AG04450 (cell line): ENCODE data around the gene COX17. TPM values are rescaled to one million over a fixed set of nuclear protein-coding genes. Genes with fewer than 3 reads are reported as not detected.

Experiments
- CTCF ChIA-PET: fragments of 300-600, 350-600 bp; formaldehyde crosslinking; extraction: SDS; loops from one replicate; lab custom pipeline; 2022; ENCODE audit warnings: antibody characterized with exemption, inconsistent platforms; lab: Charles Lee
- POLR2A ChIA-PET: fragments of 350-600 bp; formaldehyde crosslinking; extraction: SDS; loops from one replicate; lab custom pipeline; 2021; ENCODE audit warnings: antibody characterized with exemption, inconsistent platforms; lab: Yijun Ruan, JAX
- DNase-seq: peaks from one replicate; pipeline ENCODE4 v3.0.0-alpha.2; 2011; ENCODE audit warnings: low read depth, low spot score
- H3K27ac ChIP-seq: one replicate; pipeline ENCODE4 v1.5.1; 2012; ENCODE audit warnings: low read depth, low read length, control low read depth
- H3K27me3 ChIP-seq: one replicate; pipeline ENCODE4 v1.6.0; 2012; ENCODE audit warnings: low read length; ENCODE audit not compliant: control insufficient read depth, insufficient read depth
- H3K4me3 ChIP-seq: 2 replicates; pipeline ENCODE4 v1.5.1; 2011; ENCODE audit warnings: mild to moderate bottlenecking, low read depth, low read length, control low read depth
- H3K9me3 ChIP-seq: 2 replicates; pipeline ENCODE4 v1.5.1; 2012; ENCODE audit warnings: low read length; ENCODE audit not compliant: control insufficient read depth, insufficient read depth
- CTCF ChIP-seq: IDR thresholded peaks from 2 replicates; pipeline ENCODE4 v1.5.1; 2011; ENCODE audit warnings: low read depth, low read length, control low read depth, inconsistent platforms
- polyA plus RNA-seq: library from polyadenylated mRNA; depleted of rRNA; stranded (reverse); fragments of >200 nt; gene quantifications from 2 replicates; pipeline ENCODE4 v1.2.3, GENCODE V29; 2011

Gene COX17
- polyA plus RNA-seq, 1 experiment, result 19.2 TPM

DNA sequence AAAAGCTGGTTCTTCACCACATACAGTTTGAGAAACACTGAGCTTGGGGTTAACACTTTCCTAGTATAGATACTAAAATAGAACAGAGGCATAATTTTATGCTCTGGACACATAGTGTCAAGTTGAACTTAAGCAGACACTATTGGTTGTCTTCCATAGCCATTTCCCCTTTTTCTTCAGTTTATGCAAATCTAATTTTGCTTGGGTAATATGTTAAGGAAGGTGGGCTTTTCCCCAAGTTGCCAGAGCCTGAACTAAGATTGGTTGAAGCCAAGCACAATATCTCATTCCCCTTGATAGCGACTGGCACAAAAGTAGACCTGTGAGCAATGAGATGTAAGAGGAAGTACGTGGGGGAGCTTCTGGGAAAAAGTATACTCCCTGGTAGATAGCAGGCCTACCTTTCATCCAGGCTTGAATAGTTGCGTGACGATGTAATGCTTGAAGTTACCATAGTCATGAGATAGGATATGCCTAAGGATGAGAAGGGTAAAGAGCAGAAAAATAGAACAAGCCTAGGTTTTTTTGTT, 12.3 kb downstream of the COX17 start:
- TF ChIP-seq CTCF, result no peak
- H3K27ac ChIP-seq, result no peak overlapping the region
- no peak overlapping the region for H3K4me3 ChIP-seq
- ChIA-PET POLR2A (no interaction called here), CTCF (no interaction called here)
- no peaks in the 10 kb centered on the region for H3K27me3 ChIP-seq
- DNase-seq, result no peak
- H3K9me3 ChIP-seq, result no peaks in the 10 kb centered on the region

GRCh38 chr3:119664370-119664769, 12.8 kb downstream of the COX17 start:
- Histone ChIP-seq H3K27ac (no peak overlapping the region), H3K27me3 (no peaks in the 10 kb centered on the region), H3K4me3 (no peak overlapping the region), H3K9me3 (no peaks in the 10 kb centered on the region)
- POLR2A ChIA-PET, result no interaction called here
- TF ChIP-seq CTCF, result no peak
- no peak for DNase-seq
- CTCF ChIA-PET, result no interaction called here

- DNase-seq, result no peak
- Histone ChIP-seq H3K27ac (no peak overlapping the region), H3K9me3 (no peaks in the 10 kb centered on the region), H3K27me3 (no peaks in the 10 kb centered on the region), H3K4me3 (no peak overlapping the region)
- TF ChIP-seq CTCF, result no peak
- ChIA-PET POLR2A (interaction anchor here (1.2 kb wide), 1 partner anchor 165 kb away, joined by 5 read pairs; the partner anchor contains the start of gene TIMMDC1), CTCF (interaction anchor here (1.3 kb wide), 1 partner anchor 17 kb away, joined by 7 read pairs; no protein-coding TSS in a partner anchor)
These were observed 13.3 kb downstream of the COX17 start for GRCh38 chr3:119663885-119664284.

- ChIA-PET CTCF (interaction anchor here (0.6 to 1.3 kb wide), 3 partner anchors 14 to 164 kb away, joined by 3 to 7 read pairs (median 3); partner anchors contain the start of gene TIMMDC1), POLR2A (interaction anchor here (1.2 kb wide), 1 partner anchor 164 kb away, joined by 5 read pairs; the partner anchor contains the start of gene TIMMDC1)
- H3K27ac ChIP-seq, result no peak overlapping the region
- DNase-seq, result no peak
- peak; percentile 40 for TF ChIP-seq CTCF
- H3K9me3 ChIP-seq, result no peaks in the 10 kb centered on the region
- H3K4me3 ChIP-seq, result no peak overlapping the region
- peaks cover 3% of the 10 kb centered on the region for H3K27me3 ChIP-seq
These were observed 14.4 kb downstream of the COX17 start for GRCh38 chr3:119662604-119663373.
